ENCODE data around the gene BANK1. TPM values are rescaled to one million over a fixed set of nuclear protein-coding genes. Genes with fewer than 3 reads are reported as not detected.

BANK1 gene
- polyA plus RNA-seq, 1 donor from 2014 or later, result not detected

DNA sequence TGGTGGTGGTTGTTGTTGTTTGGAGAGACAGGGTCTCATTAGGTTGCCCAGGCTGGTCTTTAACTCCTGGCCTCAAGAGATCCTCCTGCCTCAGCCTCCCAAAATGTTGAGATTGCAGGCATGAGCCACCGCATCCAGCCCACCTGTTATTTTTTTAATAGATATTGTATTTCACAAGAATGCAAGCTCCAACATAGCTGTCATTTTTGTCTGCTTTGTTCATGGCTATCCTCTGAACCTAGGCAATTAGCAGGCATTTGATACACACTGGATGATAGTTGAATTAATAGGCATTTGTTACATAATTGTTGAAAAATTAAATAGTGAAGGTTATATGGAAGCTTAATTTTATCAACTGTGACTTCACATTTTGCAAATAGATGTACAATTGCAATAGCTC lies 64.7 kb downstream of the BANK1 start:
- TF ChIP-seq EZH2 (IDR thresholded peaks at IDR 0.05; ENCODE audit: borderline replicate concordance, insufficient read depth, low read length, poor library complexity, severe bottlenecking) (no peak), SMC3 (conservative IDR thresholded peaks at IDR 0.05; ENCODE audit: poor library complexity) (no peak)

GRCh38 chr4:101856149-101856548 lies 65.6 kb downstream of the BANK1 start:
- H3K36me3 ChIP-seq (ENCODE audit: insufficient read depth, low read length), result no peaks in the 10 kb centered on the region
- no peaks in the 10 kb centered on the region for H3K79me2 ChIP-seq (replicated peaks; ENCODE audit: insufficient read depth, low read length)
- no peak overlapping the region for H3K9ac ChIP-seq (ENCODE audit: low read length)
- no peaks in the 10 kb centered on the region for H3F3A ChIP-seq (ENCODE audit: insufficient read depth, low read length, poor library complexity, severe bottlenecking)
- no peak overlapping the region for H3K4me3 ChIP-seq (ENCODE audit: low read length)
- no peaks in the 10 kb centered on the region for H4K20me1 ChIP-seq (ENCODE audit: insufficient read depth)
- no peak overlapping the region for H2AFZ ChIP-seq (ENCODE audit: low read depth, low read length)
- no peaks in the 10 kb centered on the region for H3K9me2 ChIP-seq (ENCODE audit: insufficient read depth, low read length)
- no peaks in the 10 kb centered on the region for H3K9me3 ChIP-seq (ENCODE audit: low read length)
- no peaks in the 10 kb centered on the region for H3K27me3 ChIP-seq (ENCODE audit: insufficient read depth, low read depth, low read length)
- no peak overlapping the region for H3K4me2 ChIP-seq (ENCODE audit: low read length)
- TF ChIP-seq, protein P1, sequence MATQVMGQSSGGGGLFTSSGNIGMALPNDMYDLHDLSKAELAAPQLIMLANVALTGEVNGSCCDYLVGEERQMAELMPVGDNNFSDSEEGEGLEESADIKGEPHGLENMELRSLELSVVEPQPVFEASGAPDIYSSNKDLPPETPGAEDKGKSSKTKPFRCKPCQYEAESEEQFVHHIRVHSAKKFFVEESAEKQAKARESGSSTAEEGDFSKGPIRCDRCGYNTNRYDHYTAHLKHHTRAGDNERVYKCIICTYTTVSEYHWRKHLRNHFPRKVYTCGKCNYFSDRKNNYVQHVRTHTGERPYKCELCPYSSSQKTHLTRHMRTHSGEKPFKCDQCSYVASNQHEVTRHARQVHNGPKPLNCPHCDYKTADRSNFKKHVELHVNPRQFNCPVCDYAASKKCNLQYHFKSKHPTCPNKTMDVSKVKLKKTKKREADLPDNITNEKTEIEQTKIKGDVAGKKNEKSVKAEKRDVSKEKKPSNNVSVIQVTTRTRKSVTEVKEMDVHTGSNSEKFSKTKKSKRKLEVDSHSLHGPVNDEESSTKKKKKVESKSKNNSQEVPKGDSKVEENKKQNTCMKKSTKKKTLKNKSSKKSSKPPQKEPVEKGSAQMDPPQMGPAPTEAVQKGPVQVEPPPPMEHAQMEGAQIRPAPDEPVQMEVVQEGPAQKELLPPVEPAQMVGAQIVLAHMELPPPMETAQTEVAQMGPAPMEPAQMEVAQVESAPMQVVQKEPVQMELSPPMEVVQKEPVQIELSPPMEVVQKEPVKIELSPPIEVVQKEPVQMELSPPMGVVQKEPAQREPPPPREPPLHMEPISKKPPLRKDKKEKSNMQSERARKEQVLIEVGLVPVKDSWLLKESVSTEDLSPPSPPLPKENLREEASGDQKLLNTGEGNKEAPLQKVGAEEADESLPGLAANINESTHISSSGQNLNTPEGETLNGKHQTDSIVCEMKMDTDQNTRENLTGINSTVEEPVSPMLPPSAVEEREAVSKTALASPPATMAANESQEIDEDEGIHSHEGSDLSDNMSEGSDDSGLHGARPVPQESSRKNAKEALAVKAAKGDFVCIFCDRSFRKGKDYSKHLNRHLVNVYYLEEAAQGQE (IDR thresholded peaks at IDR 0.05; ENCODE audit: borderline replicate concordance), result no peak
- TF ChIP-seq EP300 (conservative IDR thresholded peaks at IDR 0.05; ENCODE audit: poor library complexity, severe bottlenecking) (no peak), EZH2 (IDR thresholded peaks at IDR 0.05; ENCODE audit: borderline replicate concordance, insufficient read depth, low read length, poor library complexity, severe bottlenecking) (no peak)
- no peak overlapping the region for H3K27ac ChIP-seq (ENCODE audit: low read length)

More for the DNA sequence above, 64.7 kb downstream of the BANK1 start:
- no peak overlapping the region for H3K4me3 ChIP-seq (ENCODE audit: low read length)
- H3K9me2 ChIP-seq (ENCODE audit: insufficient read depth, low read length), result no peaks in the 10 kb centered on the region
- H3K9ac ChIP-seq (ENCODE audit: low read length), result no peak overlapping the region
- no peak overlapping the region for H3K27ac ChIP-seq (ENCODE audit: low read length)
- no peak overlapping the region for H3K4me2 ChIP-seq (ENCODE audit: low read length)
- H3K79me2 ChIP-seq (replicated peaks; ENCODE audit: insufficient read depth, low read length), result no peaks in the 10 kb centered on the region
- no peaks in the 10 kb centered on the region for H3K27me3 ChIP-seq (ENCODE audit: insufficient read depth, low read depth, low read length)
- H3K36me3 ChIP-seq (ENCODE audit: insufficient read depth, low read length), result no peaks in the 10 kb centered on the region
- no peaks in the 10 kb centered on the region for H3K9me3 ChIP-seq (ENCODE audit: low read length)
- no peaks in the 10 kb centered on the region for H3F3A ChIP-seq (ENCODE audit: insufficient read depth, low read length, poor library complexity, severe bottlenecking)
- no peak overlapping the region for H2AFZ ChIP-seq (ENCODE audit: low read depth, low read length)
- no peaks in the 10 kb centered on the region for H4K20me1 ChIP-seq (ENCODE audit: insufficient read depth)

DNA sequence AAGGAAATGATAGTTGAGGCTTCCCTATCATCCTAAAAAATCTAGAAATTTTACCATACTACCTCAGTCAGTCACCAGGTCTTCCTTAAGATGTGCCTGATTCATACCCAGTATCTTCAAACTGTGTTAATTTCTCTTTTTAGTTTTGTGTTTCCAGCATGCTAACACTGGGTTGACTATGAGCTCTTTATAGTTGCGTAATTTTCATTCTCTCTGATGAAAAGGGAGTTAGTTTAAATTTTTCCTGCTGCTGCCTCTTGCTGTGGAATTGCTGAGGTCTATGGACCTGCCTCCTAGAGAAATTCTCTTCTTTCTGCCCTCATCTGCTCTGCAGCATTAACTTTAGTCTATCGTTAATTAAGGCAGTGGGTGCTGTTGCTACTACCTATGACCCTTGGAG lies 66.6 kb downstream of the BANK1 start:
- Histone ChIP-seq H3K9me2 (ENCODE audit: insufficient read depth, low read length) (no peaks in the 10 kb centered on the region), H3K27me3 (ENCODE audit: insufficient read depth, low read depth, low read length) (no peaks in the 10 kb centered on the region), H3K27ac (ENCODE audit: low read length) (no peak overlapping the region), H3K79me2 (replicated peaks; ENCODE audit: insufficient read depth, low read length) (no peaks in the 10 kb centered on the region), H3K36me3 (ENCODE audit: insufficient read depth, low read length) (no peaks in the 10 kb centered on the region), H3K4me2 (ENCODE audit: low read length) (no peak overlapping the region), H3K9ac (ENCODE audit: low read length) (no peak overlapping the region), H3K4me3 (ENCODE audit: low read length) (no peak overlapping the region), H3F3A (ENCODE audit: insufficient read depth, low read length, poor library complexity, severe bottlenecking) (no peaks in the 10 kb centered on the region), H4K20me1 (ENCODE audit: insufficient read depth) (no peaks in the 10 kb centered on the region), H2AFZ (ENCODE audit: low read depth, low read length) (no peak overlapping the region), H3K9me3 (ENCODE audit: low read length) (no peaks in the 10 kb centered on the region)
- TF ChIP-seq CTCF (IDR thresholded peaks at IDR 0.05; ENCODE audit: poor library complexity, severe bottlenecking), result no peak
- TF ChIP-seq MXI1 (conservative IDR thresholded peaks at IDR 0.05; ENCODE audit: poor library complexity, severe bottlenecking), result no peak
